ENCODE results near the gene AHSP.
"Not testable (repeated sequence)": the region's sequence is repeated elsewhere in the genome, so short reads cannot be mapped to it uniquely, and the experiment has no call there.

The AHSP gene, protein sequence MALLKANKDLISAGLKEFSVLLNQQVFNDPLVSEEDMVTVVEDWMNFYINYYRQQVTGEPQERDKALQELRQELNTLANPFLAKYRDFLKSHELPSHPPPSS

DNA sequence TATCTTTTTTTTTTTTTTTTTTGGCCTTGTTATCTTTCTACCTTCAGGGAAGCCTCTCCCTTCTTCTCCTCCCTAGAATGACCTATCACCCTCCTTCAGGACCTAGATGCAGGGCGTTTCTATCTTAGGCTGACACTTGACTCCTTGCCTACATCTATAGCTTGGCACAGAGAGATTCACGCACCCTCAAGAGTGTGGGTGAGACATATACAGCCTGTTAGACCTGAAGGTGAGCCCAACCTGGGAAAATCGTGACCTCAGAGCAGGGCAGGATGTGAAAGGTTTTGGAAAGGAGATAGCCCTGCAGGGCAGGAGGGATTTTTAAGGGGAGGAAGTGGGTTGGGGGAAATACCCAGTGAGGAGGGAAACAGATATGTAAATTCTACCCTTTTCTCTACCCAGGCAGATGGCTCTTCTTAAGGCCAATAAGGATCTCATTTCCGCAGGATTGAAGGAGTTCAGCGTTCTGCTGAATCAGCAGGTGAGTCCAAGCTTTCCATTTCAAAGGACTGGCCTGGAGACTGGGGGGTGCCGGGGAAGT is at the start of gene AHSP:
TSS of gene AHSP (plus strand) at position 167 of the 541 bp plus-strand sequence. CDS start at position 407, 240 bp downstream.
- no peak for TF ChIP-seq POLR2A (IDR thresholded peaks at IDR 0.05; ENCODE audit: low read depth, low read length)
- DNase-seq (ENCODE audit: insufficient read length, low spot score) (no peak), FAIRE-seq (no peak)

DNA sequence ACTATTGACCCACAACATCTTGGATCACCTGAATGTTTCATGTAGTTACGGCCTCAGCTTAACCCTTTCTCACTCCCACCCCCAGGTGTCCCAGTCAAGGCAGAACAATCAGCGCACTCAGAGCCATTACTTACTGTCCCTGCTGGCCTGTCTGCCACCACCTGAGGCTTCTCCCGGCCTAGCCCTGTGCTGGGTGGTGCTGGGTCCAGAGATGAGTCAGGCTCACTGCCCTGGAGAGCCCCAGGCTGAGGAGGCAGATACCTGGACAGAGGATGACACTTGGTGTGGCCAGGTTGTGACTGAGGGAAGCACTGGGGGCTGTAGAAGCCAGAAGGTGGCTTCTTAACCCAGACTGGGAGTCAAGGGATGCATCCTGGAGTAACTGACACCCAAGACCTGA is 48.7 kb upstream of the AHSP start:
- no peak for TF ChIP-seq POLR2A (IDR thresholded peaks at IDR 0.05; ENCODE audit: low read depth, low read length)
- FAIRE-seq (no peak), DNase-seq (ENCODE audit: insufficient read length, low spot score) (no peak)

DNA sequence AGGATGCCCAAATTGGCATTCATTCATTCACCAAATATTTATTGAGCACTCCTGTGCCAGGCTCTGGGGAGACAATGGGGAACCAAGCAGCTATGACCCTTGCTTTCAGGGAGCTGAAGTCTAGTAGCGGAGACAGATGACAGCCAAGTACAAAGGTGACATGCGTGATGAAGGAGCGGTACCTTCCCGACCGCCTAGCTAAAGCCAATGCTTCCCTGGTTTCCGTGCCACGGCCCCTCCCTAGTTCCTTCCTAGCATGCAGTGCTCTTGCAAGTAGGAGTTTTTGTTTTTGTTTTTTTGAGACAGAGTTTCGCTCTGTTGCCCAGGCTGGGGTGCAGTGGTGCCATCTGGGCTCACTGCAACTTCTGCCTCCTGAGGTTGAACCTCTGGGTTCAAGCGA is 47.9 kb upstream of the AHSP start:
- FAIRE-seq (no peak), DNase-seq (ENCODE audit: insufficient read length, low spot score) (no peak)
- TF ChIP-seq POLR2A (IDR thresholded peaks at IDR 0.05; ENCODE audit: low read depth, low read length), result no peak

- no peak for TF ChIP-seq POLR2A (IDR thresholded peaks at IDR 0.05; ENCODE audit: low read depth, low read length)
- FAIRE-seq, result no peak
- DNase-seq (ENCODE audit: insufficient read length, low spot score), result no peak
Measured at GRCh38 chr16:31480851-31481536, 46.7 kb upstream of the AHSP start.

- DNase-seq (ENCODE audit: insufficient read length, low spot score), result no peak
- no peak for TF ChIP-seq POLR2A (IDR thresholded peaks at IDR 0.05; ENCODE audit: low read depth, low read length)
- no peak for FAIRE-seq
Measured at GRCh38 chr16:31483081-31483480, 44.6 kb upstream of the AHSP start, which contains the start of gene SLC5A2. TSS of gene SLC5A2 (plus strand) at chr16:31483123. CDS start at chr16:31483137, 14 bp downstream.

- DNase-seq (ENCODE audit: insufficient read length, low spot score); FAIRE-seq: not testable (repeated sequence)
Measured at GRCh38 chr16:31484048-31484447, 43.7 kb upstream of the AHSP start.

DNA sequence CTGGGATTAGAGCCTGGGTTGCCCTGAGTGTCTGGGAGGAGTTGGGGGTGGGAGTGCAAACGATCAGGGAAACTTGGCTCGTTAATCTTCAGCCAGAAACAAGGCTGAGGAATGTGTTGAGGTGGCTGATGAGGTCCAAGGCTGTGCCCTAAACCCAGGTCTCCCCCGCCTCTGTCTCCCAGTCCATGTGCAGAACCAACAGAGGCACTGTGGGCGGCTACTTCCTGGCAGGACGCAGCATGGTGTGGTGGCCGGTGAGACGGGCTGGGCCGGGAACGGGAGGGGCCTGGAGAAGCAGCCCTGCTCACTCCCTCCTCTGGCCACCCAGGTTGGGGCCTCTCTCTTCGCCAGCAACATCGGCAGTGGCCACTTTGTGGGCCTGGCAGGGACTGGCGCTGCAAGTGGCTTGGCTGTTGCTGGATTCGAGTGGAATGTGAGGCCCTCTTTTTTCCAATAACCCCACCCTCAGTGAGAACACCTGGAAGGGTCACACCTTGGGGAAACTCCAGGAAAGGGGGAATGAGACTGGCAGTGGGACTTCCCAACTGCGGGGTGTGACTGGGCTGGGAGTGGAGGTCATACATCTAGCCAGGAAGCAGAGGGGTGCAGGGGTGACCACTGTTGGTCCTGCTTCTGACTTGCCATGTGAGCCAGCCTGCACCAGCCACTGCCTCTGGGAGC is 43.1 kb upstream of the AHSP start:
- FAIRE-seq (no peak), DNase-seq (ENCODE audit: insufficient read length, low spot score) (no peak)
- TF ChIP-seq POLR2A (IDR thresholded peaks at IDR 0.05; ENCODE audit: low read depth, low read length), result no peak

- no peak for DNase-seq (ENCODE audit: insufficient read length, low spot score)
- no peak for FAIRE-seq
- no peak for TF ChIP-seq POLR2A (IDR thresholded peaks at IDR 0.05; ENCODE audit: low read depth, low read length)
Measured at GRCh38 chr16:31485571-31485970, 42.1 kb upstream of the AHSP start.

DNA sequence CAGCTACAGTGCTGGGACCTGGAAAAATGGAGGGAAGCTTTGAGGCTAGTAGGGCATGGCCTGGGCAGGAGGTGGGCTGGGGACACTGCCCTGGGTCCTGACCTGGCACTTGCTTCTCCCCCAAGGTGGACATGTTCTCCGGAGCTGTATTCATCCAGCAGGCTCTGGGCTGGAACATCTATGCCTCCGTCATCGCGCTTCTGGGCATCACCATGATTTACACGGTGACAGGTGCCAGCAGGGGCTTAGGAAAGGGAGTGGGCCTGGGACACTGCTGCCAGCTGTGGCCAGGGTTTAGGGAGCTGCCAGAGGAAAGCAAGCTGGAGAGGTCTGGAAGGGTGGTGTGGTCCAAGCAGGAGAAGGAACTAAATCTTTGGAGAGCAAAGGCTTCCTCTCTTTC is 41.7 kb upstream of the AHSP start:
- TF ChIP-seq POLR2A (IDR thresholded peaks at IDR 0.05; ENCODE audit: low read depth, low read length), result no peak
- no peak for DNase-seq (ENCODE audit: insufficient read length, low spot score)
- FAIRE-seq, result no peak

DNA sequence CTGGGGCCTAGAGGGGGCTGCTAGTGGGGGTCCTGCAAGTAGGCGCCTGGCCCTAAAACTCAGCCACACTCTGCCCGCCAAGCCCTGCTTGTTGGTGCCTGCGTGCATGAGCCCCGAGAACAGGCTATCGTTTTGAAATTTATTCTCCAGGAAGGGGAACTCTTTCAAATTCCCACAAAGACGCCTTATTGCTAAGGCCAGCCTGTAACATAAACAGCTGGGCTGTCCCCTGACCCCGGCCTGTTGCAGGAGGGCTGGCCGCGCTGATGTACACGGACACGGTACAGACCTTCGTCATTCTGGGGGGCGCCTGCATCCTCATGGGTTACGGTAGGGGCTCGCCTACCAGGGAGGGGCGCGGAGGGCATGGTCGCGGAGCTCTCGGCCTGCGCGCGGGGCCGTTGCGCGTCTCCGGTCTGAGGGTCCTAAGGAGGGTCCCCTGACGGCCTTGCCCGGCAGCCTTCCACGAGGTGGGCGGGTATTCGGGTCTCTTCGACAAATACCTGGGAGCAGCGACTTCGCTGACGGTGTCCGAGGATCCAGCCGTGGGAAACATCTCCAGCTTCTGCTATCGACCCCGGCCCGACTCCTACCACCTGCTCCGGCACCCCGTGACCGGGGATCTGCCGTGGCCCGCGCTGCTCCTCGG is 40.5 kb upstream of the AHSP start:
- no peak for FAIRE-seq
- TF ChIP-seq POLR2A (IDR thresholded peaks at IDR 0.05; ENCODE audit: low read depth, low read length), result no peak
- no peak for DNase-seq (ENCODE audit: insufficient read length, low spot score)

DNA sequence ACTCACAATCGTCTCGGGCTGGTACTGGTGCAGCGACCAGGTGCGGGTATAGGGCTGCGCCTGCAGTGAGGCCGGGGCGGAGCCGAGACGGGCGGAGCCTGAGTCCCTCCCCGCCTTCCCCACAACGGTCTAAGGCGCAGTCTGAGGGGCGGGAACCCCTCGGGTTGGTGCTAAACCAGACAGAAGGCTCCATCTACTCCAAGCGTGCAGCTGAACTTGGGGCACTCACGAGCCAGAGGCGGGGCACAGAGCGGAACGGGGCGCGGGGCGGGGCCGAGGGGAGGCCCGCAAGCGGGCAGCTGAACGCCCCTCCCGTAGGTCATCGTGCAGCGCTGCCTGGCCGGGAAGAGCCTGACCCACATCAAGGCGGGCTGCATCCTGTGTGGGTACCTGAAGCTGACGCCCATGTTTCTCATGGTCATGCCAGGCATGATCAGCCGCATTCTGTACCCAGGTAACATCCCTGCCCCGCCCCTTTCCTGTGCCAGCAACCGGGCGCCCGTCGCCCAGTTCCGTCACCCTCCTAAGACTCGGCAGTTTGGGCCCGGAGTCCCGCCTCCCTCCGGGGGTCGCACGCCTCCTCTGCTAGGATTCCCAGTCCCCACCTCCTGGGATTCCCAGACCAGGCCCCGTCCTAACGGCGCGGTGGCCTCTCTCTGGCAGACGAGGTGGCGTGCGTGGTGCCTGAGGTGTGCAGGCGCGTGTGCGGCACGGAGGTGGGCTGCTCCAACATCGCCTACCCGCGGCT is 39.8 kb upstream of the AHSP start:
- DNase-seq (ENCODE audit: insufficient read length, low spot score) (no peak), FAIRE-seq (no peak)
- TF ChIP-seq POLR2A (IDR thresholded peaks at IDR 0.05; ENCODE audit: low read depth, low read length), result no peak

DNA sequence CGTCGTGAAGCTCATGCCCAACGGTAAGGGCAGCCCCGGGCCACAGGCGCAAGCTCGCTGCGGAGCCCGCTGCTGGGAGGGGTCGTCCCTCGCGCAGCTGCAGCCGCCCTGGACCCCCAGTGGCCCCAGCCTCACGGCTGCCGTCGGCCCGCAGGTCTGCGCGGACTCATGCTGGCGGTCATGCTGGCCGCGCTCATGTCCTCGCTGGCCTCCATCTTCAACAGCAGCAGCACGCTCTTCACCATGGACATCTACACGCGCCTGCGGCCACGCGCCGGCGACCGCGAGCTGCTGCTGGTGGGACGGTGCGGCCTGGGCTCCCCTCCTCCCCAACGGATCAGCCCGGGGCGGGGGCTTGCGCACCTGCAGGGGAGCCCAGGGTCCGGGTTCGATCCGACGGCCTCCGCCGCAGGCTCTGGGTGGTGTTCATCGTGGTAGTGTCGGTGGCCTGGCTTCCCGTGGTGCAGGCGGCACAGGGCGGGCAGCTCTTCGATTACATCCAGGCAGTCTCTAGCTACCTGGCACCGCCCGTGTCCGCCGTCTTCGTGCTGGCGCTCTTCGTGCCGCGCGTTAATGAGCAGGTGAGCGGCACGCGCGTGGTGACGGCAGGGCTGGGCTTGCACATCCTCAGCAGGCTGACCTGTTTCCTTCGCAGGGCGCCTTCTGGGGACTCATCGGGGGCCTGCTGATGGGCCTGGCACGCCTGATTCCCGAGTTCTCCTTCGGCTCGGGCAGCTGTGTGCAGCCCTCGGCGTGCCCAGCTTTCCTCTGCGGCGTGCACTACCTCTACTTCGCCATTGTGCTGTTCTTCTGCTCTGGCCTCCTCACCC is 39.0 kb upstream of the AHSP start:
- no peak for FAIRE-seq
- no peak for TF ChIP-seq POLR2A (IDR thresholded peaks at IDR 0.05; ENCODE audit: low read depth, low read length)
- no peak for DNase-seq (ENCODE audit: insufficient read length, low spot score)

- FAIRE-seq (no peak), DNase-seq (ENCODE audit: insufficient read length, low spot score) (no peak)
- no peak for TF ChIP-seq POLR2A (IDR thresholded peaks at IDR 0.05; ENCODE audit: low read depth, low read length)
Measured at GRCh38 chr16:31489298-31489564, 38.5 kb upstream of the AHSP start.

Measured in H54 (cell line).